Urinary bladder (tissue), 4 donors: ENCODE data around the gene NCOA3. TPM values are rescaled to one million over a fixed set of nuclear protein-coding genes. Genes with fewer than 3 reads are reported as not detected.
"Not testable (repeated sequence)": the region's sequence is repeated elsewhere in the genome, so short reads cannot be mapped to it uniquely, and the experiment has no call there.

Experiments
- DNase-seq: peaks from one replicate; pipeline ENCODE4 v3.0.0-alpha.2; 2015; ENCODE audit errors: extremely low spot score
- H3K27ac ChIP-seq: one replicate; pipeline ENCODE4 v1.5.1; 2013; ENCODE audit warnings: low read depth, mild to moderate bottlenecking, moderate library complexity
- H3K36me3 ChIP-seq: one replicate; pipeline ENCODE4 v1.6.1; 2013; ENCODE audit warnings: mild to moderate bottlenecking, moderate library complexity; ENCODE audit not compliant: insufficient read depth
- H3K4me1 ChIP-seq: one replicate; pipeline ENCODE4 v1.6.1; 2013; ENCODE audit warnings: mild to moderate bottlenecking, moderate library complexity; ENCODE audit not compliant: insufficient read depth
- H3K4me3 ChIP-seq: one replicate; pipeline ENCODE4 v1.5.1; 2013; ENCODE audit warnings: low read depth, low read length
- WGBS: extraction: QIAGEN DNeasy Blood & Tissue Kit; methylation state at CpG from one replicate; pipeline ENCODE4 v1.1.7; 2013; 5-methylcytosine and 5-hydroxymethylcytosine counted together
- polyA plus RNA-seq: library from polyadenylated mRNA; stranded (reverse); fragments of 200-250 nt; gene quantifications from one replicate; pipeline ENCODE4 v1.2.3, GENCODE V29; 2013
- total RNA-seq: library from RNA; depleted of rRNA; stranded (reverse); fragments of >200 nt; gene quantifications from one replicate; pipeline ENCODE4 v1.2.3, GENCODE V29; 2014
- donor health status: healthy with polysubstance abuse.
- donor health status: healthy.

The NCOA3 gene
- total and polyA plus RNA-seq, 2 donors = 13.7 to 54.5 TPM

DNA sequence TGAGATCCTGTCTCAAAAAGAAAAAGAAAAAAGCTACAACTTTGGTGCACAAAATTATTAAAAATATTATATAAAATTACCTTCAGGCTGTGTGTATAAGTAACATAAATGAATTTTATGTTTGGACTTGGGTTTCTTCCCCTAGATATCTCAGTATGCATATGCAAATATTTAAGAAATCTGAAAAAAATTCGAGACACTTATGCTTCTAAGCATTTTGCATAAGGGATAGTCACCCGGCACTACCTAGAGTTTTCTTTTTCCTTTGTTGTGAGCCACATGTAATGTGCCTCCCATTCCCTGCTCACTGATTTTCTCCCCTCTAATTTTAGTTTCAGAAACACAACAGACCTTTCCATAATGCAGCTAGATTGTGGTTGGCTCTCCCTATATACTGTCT is 79.4 kb downstream of the NCOA3 start:
- no peak for DNase-seq
- 78% methylated on average over 2 of the region's 2 CpGs for WGBS
- Histone ChIP-seq H3K27ac (no peak overlapping the region), H3K4me1 (no peaks in the 10 kb centered on the region), H3K4me3 (no peak overlapping the region), H3K36me3 (peaks cover 3% of the 10 kb centered on the region)

DNA sequence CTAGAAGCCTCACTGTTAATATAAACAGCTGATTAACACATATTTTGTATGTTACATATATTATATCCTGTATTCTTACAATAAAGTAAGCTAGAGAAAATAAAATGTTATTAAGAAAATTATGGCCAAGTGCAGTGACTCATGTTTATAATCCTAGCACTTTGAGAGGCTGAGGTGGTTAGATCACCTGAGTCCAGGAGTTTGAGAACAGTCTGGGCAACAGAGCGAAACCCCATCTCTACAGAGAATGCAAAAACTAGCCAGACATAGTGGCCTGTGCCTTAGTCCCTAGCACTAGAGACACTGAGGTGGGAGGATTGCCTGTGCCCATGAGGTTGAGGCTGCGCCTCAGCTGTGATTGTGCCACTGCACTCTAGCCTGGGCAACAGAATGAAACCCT is 81.9 kb downstream of the NCOA3 start:
- H3K4me3 ChIP-seq = no peak overlapping the region
- no peak for DNase-seq
- H3K36me3 ChIP-seq = peaks cover 3% of the 10 kb centered on the region
- no peak overlapping the region for H3K27ac ChIP-seq
- 97% methylated on average over 2 of the region's 2 CpGs for WGBS
- H3K4me1 ChIP-seq = no peaks in the 10 kb centered on the region

DNA sequence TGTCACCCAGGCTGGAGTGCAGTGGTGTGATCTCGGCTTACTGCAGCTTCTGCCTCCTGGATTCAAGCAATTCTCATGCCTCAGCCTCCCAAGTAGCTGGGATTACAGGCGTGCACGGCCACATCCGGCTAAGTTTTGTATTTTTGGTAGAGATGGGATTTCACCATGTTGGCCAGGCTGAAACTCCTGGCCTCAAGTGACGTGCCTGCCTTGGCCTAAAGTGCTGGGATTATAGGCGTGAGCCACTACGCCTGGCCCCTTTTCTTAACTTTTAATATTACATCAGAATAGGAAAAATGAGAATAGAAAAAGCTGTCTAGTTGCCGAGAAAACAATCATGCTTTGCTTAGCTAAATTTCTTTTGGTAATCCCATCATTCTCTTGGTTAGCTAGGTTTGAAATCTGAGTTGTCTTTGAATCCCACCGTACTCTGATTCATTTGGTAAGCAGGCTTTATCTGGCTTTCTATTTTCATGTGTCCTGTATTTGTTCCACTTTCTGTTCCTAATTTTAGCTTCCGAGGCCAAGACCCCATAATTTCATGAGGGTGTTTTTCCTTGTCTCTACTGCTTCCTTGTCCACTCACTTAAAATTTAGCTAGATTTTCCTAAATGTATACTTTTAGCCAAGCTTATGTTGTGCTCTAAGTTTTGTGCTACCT is 83.5 kb downstream of the NCOA3 start:
- peaks cover 3% of the 10 kb centered on the region for H3K36me3 ChIP-seq
- H3K4me1 ChIP-seq = no peaks in the 10 kb centered on the region
- 78% methylated on average over 10 of the region's 10 CpGs for WGBS
- no peak overlapping the region for H3K27ac ChIP-seq
- DNase-seq = no peak
- no peak overlapping the region for H3K4me3 ChIP-seq

DNA sequence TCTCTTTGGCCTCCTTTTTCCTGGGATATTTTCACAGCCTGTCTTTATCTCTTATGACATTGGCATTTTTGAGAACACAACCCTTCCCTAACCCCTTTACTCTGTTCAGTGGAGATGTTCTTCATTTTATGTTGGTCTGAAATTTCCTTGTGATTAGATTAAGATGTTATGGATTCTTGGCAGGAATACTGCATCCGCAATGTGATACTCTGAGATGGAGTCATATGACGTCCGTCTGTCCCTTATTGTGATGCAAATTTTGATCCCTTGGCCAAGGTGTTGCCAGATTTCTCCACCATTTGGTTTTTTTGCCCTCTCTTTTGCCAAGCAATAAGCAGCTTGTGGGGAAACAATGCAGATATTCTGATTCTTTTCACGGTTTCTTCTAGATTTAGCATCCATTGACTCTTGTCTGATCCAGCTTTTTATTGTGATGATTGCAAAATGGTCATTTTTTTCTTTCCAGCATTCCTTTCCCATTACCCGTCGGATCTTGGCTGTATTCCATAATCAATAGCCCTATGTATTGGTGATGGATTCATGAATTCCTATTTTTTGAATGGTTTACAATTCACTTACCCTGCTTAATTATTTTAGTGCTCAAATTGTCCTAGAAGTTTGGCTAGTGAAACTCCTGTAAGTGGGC is 85.1 kb downstream of the NCOA3 start:
- WGBS = 60% methylated on average over 6 of the region's 6 CpGs
- H3K36me3 ChIP-seq = peaks cover 3% of the 10 kb centered on the region
- peak overlapping the region; percentile 18 for H3K27ac ChIP-seq

DNA sequence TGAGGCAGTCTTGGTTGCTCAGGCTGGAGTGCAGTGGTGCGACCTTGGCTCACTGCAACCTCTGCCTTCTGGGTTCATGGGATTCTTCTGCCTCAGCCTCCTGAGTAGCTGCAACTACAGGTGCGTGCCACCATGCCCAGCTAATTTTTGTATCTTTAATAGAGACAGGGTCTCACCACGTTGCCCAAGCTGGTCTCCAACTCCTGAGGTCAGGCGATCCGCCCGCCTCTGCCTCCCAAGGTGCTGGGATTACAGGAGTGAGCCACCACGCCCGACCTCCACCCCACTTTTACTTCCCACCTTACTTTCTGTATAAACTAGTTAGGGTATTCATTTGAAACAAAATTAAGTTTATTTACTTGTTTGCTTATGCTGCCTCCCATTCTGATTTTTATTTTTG is 86.5 kb downstream of the NCOA3 start:
- H3K4me3 ChIP-seq = no peak overlapping the region
- no peak overlapping the region for H3K27ac ChIP-seq
- no peaks in the 10 kb centered on the region for H3K36me3 ChIP-seq
- no peak for DNase-seq
- H3K4me1 ChIP-seq = no peaks in the 10 kb centered on the region
- WGBS = 97% methylated on average over 8 of the region's 8 CpGs

More for the DNA sequence above, 85.1 kb downstream of the NCOA3 start:
- Histone ChIP-seq H3K4me3 (no peak overlapping the region), H3K4me1 (no peaks in the 10 kb centered on the region)
- DNase-seq = no peak

DNA sequence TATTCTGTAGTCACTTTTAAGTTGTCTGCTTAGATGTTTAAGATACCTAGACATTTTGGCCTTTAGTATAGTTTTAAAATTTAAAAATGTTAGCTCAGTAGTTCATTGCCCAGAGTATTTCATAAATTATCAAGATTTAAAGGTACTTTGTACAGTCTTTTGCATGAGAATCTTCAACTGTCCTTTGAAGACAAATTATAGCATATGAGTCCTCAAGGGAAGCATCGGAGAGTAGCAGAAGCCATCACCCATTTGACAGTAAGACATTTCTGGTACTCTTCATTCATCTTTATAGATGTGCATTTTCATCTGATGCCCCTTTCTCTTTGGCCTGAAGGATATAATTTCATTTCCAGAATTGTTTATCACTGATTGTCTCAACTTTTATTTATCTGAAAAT is 89.5 kb downstream of the NCOA3 start:
- Histone ChIP-seq H3K27ac (no peak overlapping the region), H3K4me3 (no peak overlapping the region), H3K4me1 (no peaks in the 10 kb centered on the region), H3K36me3 (no peaks in the 10 kb centered on the region)
- 77% methylated on average over 1 of the region's 1 CpG for WGBS
- no peak for DNase-seq

DNA sequence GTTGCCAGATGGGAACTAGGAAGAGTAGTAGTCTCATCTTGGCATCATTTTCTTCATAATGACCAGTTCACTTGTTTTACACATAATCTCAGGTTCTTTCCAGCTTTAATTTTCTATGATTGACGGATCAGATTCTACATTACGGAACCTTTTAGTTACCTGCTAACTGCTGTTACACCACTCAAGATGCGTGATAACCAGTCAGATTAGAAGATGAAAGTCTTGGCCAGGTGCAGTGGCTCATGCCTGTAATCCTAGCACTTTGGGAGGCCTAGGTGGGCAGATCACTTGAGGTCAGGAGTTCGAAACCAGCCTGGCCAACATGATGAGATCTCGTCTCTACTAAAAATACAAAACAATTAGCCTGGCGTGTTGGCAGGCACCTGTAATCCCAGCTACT is 92.5 kb downstream of the NCOA3 start:
- no peaks in the 10 kb centered on the region for H3K4me1 ChIP-seq
- 97% methylated on average over 6 of the region's 6 CpGs for WGBS
- no peak for DNase-seq
- H3K4me3 ChIP-seq = no peak overlapping the region
- no peaks in the 10 kb centered on the region for H3K36me3 ChIP-seq
- no peak overlapping the region for H3K27ac ChIP-seq

DNA sequence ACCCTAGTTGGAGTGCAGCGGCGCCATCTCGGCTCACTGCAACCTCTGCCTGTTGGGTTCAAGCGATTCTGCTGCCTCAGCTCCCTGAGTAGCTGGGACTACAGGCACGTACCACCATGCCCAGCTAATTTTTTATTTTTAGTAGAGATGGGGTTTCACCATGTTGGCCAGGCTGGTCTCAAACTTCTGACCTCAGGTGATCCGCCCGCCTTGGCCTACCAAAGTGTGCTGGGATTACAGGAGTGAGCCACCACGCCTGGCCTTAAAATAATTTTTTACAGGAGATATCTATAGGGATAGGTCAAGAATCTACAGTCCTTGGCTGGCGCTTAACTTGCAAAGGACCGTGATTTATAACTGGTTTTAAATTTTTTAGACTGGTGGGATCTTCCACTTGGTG is 93.5 kb downstream of the NCOA3 start:
- not testable (repeated sequence) for H3K4me1 ChIP-seq, H3K27ac ChIP-seq, H3K36me3 ChIP-seq, H3K4me3 ChIP-seq, DNase-seq
- WGBS = 98% methylated on average over 10 of the region's 10 CpGs

DNA sequence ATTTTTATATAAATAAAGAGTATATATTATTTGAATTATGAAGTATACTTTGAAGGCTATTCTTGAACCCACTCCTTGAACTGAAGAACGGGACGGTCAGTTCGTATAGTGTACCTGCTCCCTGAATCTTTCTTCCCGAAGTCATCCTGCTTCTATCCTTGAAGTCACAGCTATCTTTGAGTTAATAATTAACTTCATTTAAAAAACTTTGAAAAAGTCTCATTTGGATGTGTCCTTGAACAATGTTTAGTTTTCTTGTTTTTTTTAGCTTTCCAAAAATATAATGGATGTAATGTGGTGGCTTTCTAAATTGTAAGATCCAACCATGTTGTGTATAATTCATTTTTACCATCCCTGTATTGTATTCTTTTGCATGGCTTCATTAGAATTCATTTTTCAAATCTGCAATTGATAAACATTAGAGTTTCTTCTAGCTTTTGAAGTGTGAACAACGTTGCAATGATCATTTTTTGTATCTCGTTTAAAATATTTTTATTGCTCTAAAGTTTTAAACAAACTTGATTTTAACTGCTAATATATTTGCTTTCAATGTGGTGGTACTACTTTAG is 94.4 kb downstream of the NCOA3 start:
- H3K27ac ChIP-seq = no peak overlapping the region
- no peaks in the 10 kb centered on the region for H3K36me3 ChIP-seq
- no peak for DNase-seq
- no peak overlapping the region for H3K4me3 ChIP-seq
- 83% methylated on average over 6 of the region's 6 CpGs for WGBS
- no peaks in the 10 kb centered on the region for H3K4me1 ChIP-seq

DNA sequence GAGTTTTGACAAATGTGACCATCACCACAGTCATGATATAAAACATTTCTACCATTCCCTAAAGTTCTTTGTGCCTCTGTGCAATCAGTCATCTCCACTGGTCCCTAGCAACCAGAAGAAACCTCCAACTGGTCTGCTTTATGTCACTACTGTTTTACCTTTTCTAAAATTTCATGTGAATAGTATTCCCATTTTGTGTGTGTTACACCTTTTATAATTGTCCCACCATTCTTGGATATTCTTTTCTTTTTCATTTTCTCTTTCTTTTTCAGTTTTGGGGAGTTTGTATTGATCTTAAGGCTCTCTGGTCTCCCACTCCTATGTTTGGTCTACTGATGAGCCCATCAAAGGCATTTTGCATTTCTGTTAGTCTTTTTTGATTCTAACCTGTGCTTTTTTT is 95.4 kb downstream of the NCOA3 start:
- H3K36me3 ChIP-seq = no peaks in the 10 kb centered on the region
- H3K4me1 ChIP-seq = no peaks in the 10 kb centered on the region
- no peak for DNase-seq
- H3K4me3 ChIP-seq = no peak overlapping the region
- H3K27ac ChIP-seq = no peak overlapping the region

DNA sequence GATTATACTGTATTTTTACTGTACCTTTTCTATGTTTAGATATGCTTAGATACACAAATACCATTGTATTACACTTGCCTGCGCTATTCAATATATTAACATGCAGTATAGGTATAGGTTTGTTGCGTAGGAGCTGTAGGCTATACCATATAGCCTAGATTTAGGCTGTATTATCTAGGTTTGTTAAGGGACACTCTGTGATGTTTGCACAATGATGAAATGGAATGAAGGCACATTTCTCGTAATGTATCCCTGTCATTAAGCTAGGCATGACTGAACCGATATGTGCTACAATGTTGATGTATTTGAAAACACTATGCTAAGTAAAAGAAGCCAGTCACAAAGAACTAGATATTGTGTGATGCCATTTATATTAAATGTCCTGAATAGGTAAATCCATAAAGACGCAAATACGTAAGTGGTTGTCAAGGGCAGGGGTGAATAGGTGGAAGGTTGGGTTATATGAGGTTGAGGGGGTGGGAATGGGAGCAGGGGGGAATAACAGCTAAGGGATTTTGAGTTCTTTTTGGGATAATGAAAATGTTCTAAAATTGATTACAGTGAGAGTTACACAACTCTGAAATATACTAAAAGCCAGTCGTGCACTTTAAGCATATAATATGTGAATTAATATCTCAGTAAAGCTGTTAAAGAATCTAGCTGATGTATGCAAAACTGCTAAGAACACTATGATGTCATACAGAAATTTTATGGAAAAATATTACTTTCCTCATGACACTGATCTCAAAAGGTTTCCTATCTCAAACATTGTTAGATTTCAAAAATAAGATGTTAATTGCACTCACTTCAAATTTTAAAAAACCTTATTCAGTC is 97.4 kb downstream of the NCOA3 start:
- H3K4me3 ChIP-seq = no peak overlapping the region
- 85% methylated on average over 7 of the region's 7 CpGs for WGBS
- DNase-seq = no peak
- H3K27ac ChIP-seq = no peak overlapping the region
- no peaks in the 10 kb centered on the region for H3K4me1 ChIP-seq
- no peaks in the 10 kb centered on the region for H3K36me3 ChIP-seq

DNA sequence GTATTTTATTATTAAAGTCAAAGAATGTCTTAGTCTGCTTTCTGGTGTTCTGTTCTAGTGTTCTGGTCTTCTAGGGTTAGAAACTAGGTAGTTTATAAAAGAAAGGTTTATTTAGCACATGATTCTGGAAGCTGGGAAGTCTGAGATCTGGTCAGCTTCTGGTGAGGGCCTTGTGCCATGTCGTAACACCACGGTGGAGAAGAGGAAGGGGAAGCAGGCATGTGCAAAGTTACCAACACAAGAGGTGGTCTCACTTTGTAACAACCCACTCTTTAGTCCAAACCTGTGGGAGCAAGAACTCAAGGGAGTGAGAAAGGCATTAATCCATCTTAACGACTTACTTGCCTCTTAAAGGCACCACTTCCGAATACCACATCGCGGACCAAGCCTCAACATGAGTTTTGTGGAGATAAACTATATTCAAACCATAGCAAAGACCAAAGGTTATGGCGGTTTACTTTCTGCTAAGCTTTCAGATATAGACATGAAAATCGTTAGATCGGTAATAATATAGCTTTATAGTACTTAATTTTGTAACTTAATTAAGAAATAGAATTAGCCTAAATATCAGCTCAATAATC is 99.4 kb downstream of the NCOA3 start:
- 86% methylated on average over 9 of the region's 9 CpGs for WGBS
- H3K36me3 ChIP-seq = no peaks in the 10 kb centered on the region
- no peak for DNase-seq
- no peak overlapping the region for H3K27ac ChIP-seq
- H3K4me1 ChIP-seq = no peaks in the 10 kb centered on the region
- H3K4me3 ChIP-seq = no peak overlapping the region

DNA sequence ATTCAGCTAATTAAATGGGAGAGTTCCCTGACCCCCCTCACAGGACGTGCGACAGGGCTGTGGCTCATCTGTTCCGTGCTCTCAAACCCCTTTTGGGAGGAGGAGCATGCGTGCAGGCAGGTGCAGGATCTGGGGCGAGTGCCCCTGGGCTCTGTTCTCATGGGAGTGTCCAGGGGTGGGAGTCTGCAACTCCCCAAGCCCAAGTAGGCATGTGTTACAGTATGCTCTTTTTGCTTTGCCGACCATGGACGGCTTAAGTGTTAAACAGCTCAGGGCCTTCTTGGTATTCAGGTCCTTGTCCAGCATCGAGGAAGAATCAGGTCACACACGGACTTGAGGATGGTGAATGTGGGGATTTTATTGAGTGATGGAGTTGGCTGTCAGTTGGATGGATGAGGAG is 101.6 kb downstream of the NCOA3 start:
- no peak overlapping the region for H3K4me3 ChIP-seq
- WGBS = 96% methylated on average over 9 of the region's 9 CpGs
- no peak for DNase-seq
- no peak overlapping the region for H3K27ac ChIP-seq
- no peaks in the 10 kb centered on the region for H3K36me3 ChIP-seq
- no peaks in the 10 kb centered on the region for H3K4me1 ChIP-seq
